ENCODE data around the gene APOL6.
A peak's percentile ranks its signal among the peaks of the same experiment; 100 is the strongest.

Gene APOL6

GRCh38 chr22:35648066-35649025 lies at the start of gene APOL6:
TSS of gene APOL6 (plus strand) at chr22:35648446. CDS start at chr22:35656426, 7,980 bp downstream.
- peak in 2 of 3 donors; percentile 53 for DNase-seq (ENCODE audit: low read depth in 3 of 3)

- no peak for DNase-seq (ENCODE audit: low read depth in 3 of 3)
Observed at GRCh38 chr22:35599364-35599763, 48.9 kb upstream of the APOL6 start.

GRCh38 chr22:35600476-35600875 lies 47.8 kb upstream of the APOL6 start:
- no peak for DNase-seq (ENCODE audit: low read depth in 3 of 3)

GRCh38 chr22:35601013-35601580 lies 47.1 kb upstream of the APOL6 start:
- DNase-seq (ENCODE audit: low read depth in 3 of 3): no peak

- no peak for DNase-seq (ENCODE audit: low read depth in 3 of 3)
Observed at GRCh38 chr22:35601743-35602615, 46.3 kb upstream of the APOL6 start.

GRCh38 chr22:35604621-35605368 lies 43.5 kb upstream of the APOL6 start:
- DNase-seq (ENCODE audit: low read depth in 3 of 3): peak in 1 of 3 donors; percentile 16

GRCh38 chr22:35605369-35605680 lies 42.9 kb upstream of the APOL6 start:
- DNase-seq (ENCODE audit: low read depth in 3 of 3): no peak

GRCh38 chr22:35605851-35606481 lies 42.3 kb upstream of the APOL6 start:
- no peak for DNase-seq (ENCODE audit: low read depth in 3 of 3)

- no peak for DNase-seq (ENCODE audit: low read depth in 3 of 3)
Observed at GRCh38 chr22:35606916-35607315, 41.3 kb upstream of the APOL6 start.

GRCh38 chr22:35608088-35608487 lies 40.2 kb upstream of the APOL6 start:
- DNase-seq (ENCODE audit: low read depth in 3 of 3): no peak

- DNase-seq (ENCODE audit: low read depth in 3 of 3): no peak
Observed at GRCh38 chr22:35609261-35609660, 39.0 kb upstream of the APOL6 start.

GRCh38 chr22:35609761-35610160 lies 38.5 kb upstream of the APOL6 start:
- no peak for DNase-seq (ENCODE audit: low read depth in 3 of 3)

- DNase-seq (ENCODE audit: low read depth in 3 of 3): no peak
Observed at GRCh38 chr22:35610741-35611140, 37.5 kb upstream of the APOL6 start.

GRCh38 chr22:35611200-35611890 lies 36.9 kb upstream of the APOL6 start:
- DNase-seq (ENCODE audit: low read depth in 3 of 3): no peak

GRCh38 chr22:35611891-35612576 lies 36.2 kb upstream of the APOL6 start:
- no peak for DNase-seq (ENCODE audit: low read depth in 3 of 3)

GRCh38 chr22:35612903-35613302 lies 35.3 kb upstream of the APOL6 start:
- DNase-seq (ENCODE audit: low read depth in 3 of 3): no peak

GRCh38 chr22:35614404-35614803 lies 33.8 kb upstream of the APOL6 start:
- DNase-seq (ENCODE audit: low read depth in 3 of 3): no peak

- no peak for DNase-seq (ENCODE audit: low read depth in 3 of 3)
Observed at GRCh38 chr22:35615156-35615555, 33.1 kb upstream of the APOL6 start.

GRCh38 chr22:35616043-35616442 lies 32.2 kb upstream of the APOL6 start:
- DNase-seq (ENCODE audit: low read depth in 3 of 3): no peak
